Panc1 (cell line): ENCODE results near the gene WFIKKN1. TPM values are rescaled to one million over a fixed set of nuclear protein-coding genes. Genes with fewer than 3 reads are reported as not detected.

Source experiments
- ATAC-seq: fragments of 200-7000 bp; cut with Tn5 transposase; 2 replicates; pipeline ENCODE4 v1.9.1; 2020; ENCODE audit warnings: mild to moderate bottlenecking, moderate library complexity
- BruUV-seq: library from RNA; stranded (reverse); fragments of 400-500 nt; replicated peaks from 2 replicates; lab custom pipeline; 2021; lab: Mats Ljungman, UMichigan
- CTCF ChIA-PET: fragments of 300-600 bp; sonication (Branson Sonifier 250); formaldehyde crosslinking; loops from one replicate; lab custom pipeline; 2022; ENCODE audit warnings: antibody characterized with exemption; lab: Charles Lee
- POLR2A ChIA-PET: fragments of 300-600 bp; sonication (Branson Sonifier 250); formaldehyde crosslinking; loops from one replicate; lab custom pipeline; 2022; ENCODE audit warnings: antibody characterized with exemption; lab: Charles Lee
- DNase-seq: peaks from one replicate; pipeline ENCODE4 v3.0.0-alpha.2; 2010; ENCODE audit warnings: low read depth, low spot score
- H3K27ac ChIP-seq: 2 replicates; pipeline ENCODE4 v1.5.1; 2011; ENCODE audit warnings: mild to moderate bottlenecking, low read length, inconsistent platforms
- H3K27me3 ChIP-seq: fragments of 200-500 bp; sonication (Bioruptor generic); 2 replicates; pipeline ENCODE4 v1.6.0; 2014; ENCODE audit warnings: low read length, inconsistent platforms; ENCODE audit not compliant: control insufficient read depth, insufficient read depth
- H3K36me3 ChIP-seq: fragments of 200-500 bp; sonication (Bioruptor generic); 2 replicates; pipeline ENCODE4 v1.5.1; 2014; ENCODE audit warnings: inconsistent platforms, mild to moderate bottlenecking, low read length, moderate library complexity; ENCODE audit not compliant: control insufficient read depth, insufficient read depth
- H3K4me1 ChIP-seq: 2 replicates; pipeline ENCODE4 v1.5.1; 2011; ENCODE audit warnings: inconsistent platforms, mild to moderate bottlenecking, low read length, moderate library complexity; ENCODE audit not compliant: control insufficient read depth, insufficient read depth
- H3K4me3 ChIP-seq, 2 experiments: 2 replicates each; pipeline ENCODE4 v1.5.1; 2011 to 2012; ENCODE audit warnings: low read depth in 2 of 2, low read length in 2 of 2, mild to moderate bottlenecking in 2 of 2, inconsistent platforms in 1 of 2, moderate library complexity in 1 of 2
- H3K9me3 ChIP-seq: fragments of 200-500 bp; sonication (Bioruptor generic); 2 replicates; pipeline ENCODE4 v1.5.1; 2014; ENCODE audit warnings: low read depth, mild to moderate bottlenecking, inconsistent platforms, low read length, moderate library complexity; ENCODE audit not compliant: control insufficient read depth, insufficient read depth
- CTCF ChIP-seq: fragments of 450-650 bp; IDR thresholded peaks from 2 replicates; pipeline ENCODE4 v1.5.1; 2017; ENCODE audit warnings: mild to moderate bottlenecking
- POLR2AphosphoS5 ChIP-seq: IDR thresholded peaks from 2 replicates; pipeline ENCODE4 v1.6.1; 2012; ENCODE audit warnings: mild to moderate bottlenecking, low read depth, low read length, moderate library complexity
- REST ChIP-seq, 2 experiments: IDR thresholded peaks; 2 replicates each; pipeline ENCODE4 v1.6.1; 2011 to 2012; ENCODE audit warnings: low read depth in 2 of 2, control low read depth in 1 of 2, low read length in 1 of 2, mild to moderate bottlenecking in 1 of 2, moderate library complexity in 1 of 2; ENCODE audit not compliant: insufficient read depth in 1 of 2
- SIN3A ChIP-seq: IDR thresholded peaks from 2 replicates; pipeline ENCODE4 v1.6.1; 2012; ENCODE audit warnings: low read depth, mild to moderate bottlenecking, low read length, moderate library complexity, borderline replicate concordance; ENCODE audit not compliant: insufficient read depth
- TCF7L2 ChIP-seq: IDR thresholded peaks from 2 replicates; pipeline ENCODE4 v1.6.1; 2011; ENCODE audit warnings: mild to moderate bottlenecking, low read depth, low read length, inconsistent platforms
- in situ Hi-C: cut with HindIII; loops from 2 replicates; pipeline ENCODE4 v1.10.0; 2016; ENCODE audit warnings: low sequenced_read_pairs, low pct_unique_long_range_greater_than_20kb
- intact Hi-C: fragments of 100-400 bp; cut with micrococcal nuclease; formaldehyde crosslinking; loops from one replicate; pipeline ENCODE4 v1.10.0; 2022; ENCODE audit not compliant: unreplicated experiment
- total RNA-seq: library from RNA; stranded (reverse); gene quantifications from one replicate; pipeline ENCODE4 v1.2.1, GENCODE V29; 2021; ENCODE audit not compliant: unreplicated experiment

The WFIKKN1 gene
- total RNA-seq, 1 experiment from 2014 or later: 2.0 TPM

- DNase-seq (no peak), ATAC-seq (no peak)
- H3K27ac ChIP-seq: peak overlapping the region; percentile 49
- no peaks in the 10 kb centered on the region for H3K9me3 ChIP-seq
- no peak for TF ChIP-seq POLR2AphosphoS5
- TF ChIP-seq CTCF: no peak
- no peak for TF ChIP-seq TCF7L2
- no peak for TF ChIP-seq REST (IDR thresholded peaks at IDR 0.05; ENCODE audit: insufficient read depth in 1 of 2, low read depth in 2 of 2, low read length in 1 of 2)
- no peak for TF ChIP-seq SIN3A
- H3K4me1 ChIP-seq: peaks cover 47% of the 10 kb centered on the region
- H3K27me3 ChIP-seq: no peaks in the 10 kb centered on the region
- H3K4me3 ChIP-seq: no peak overlapping the region
- in situ Hi-C loops (no loop called here), intact Hi-C loops (no loop called here)
- ChIA-PET POLR2A (no interaction called here), CTCF (no interaction called here)
- no TSS peak for BruUV-seq
- no peaks in the 10 kb centered on the region for H3K36me3 ChIP-seq
Observed at GRCh38 chr16:647173-647902, 16.6 kb downstream of the WFIKKN1 start.

GRCh38 chr16:648071-648780 is 17.4 kb downstream of the WFIKKN1 start:
- TF ChIP-seq SIN3A (no peak), CTCF (peak; percentile 84; the same call in 1 of the 2 replicates), REST (IDR thresholded peaks at IDR 0.05; ENCODE audit: insufficient read depth in 1 of 2, low read depth in 2 of 2, low read length in 1 of 2) (no peak), POLR2AphosphoS5 (no peak), TCF7L2 (no peak)
- in situ Hi-C loops (no loop called here), intact Hi-C loops (no loop called here)
- Histone ChIP-seq H3K9me3 (no peaks in the 10 kb centered on the region), H3K27ac (peak overlapping the region; percentile 78), H3K36me3 (no peaks in the 10 kb centered on the region), H3K4me1 (peaks cover 42% of the 10 kb centered on the region), H3K27me3 (no peaks in the 10 kb centered on the region), H3K4me3 (peak overlapping the region; percentile 56)
- ChIA-PET CTCF (no interaction called here), POLR2A (interaction anchor here (0.6 kb wide), 1 partner anchor 244 kb away, joined by 3 read pairs; no protein-coding TSS in a partner anchor)
- ATAC-seq: peak; percentile 7; the same call in 1 of the 2 replicates
- no peak for DNase-seq
- TSS peak; percentile 23 for BruUV-seq
